K562 (cell line): ENCODE measurements around the gene PPA2. TPM values are rescaled to one million over a fixed set of nuclear protein-coding genes. Genes with fewer than 3 reads are reported as not detected.

Experiments
- C11orf30 ChIP-seq: fragments of 450-650 bp; IDR thresholded peaks from 2 replicates; pipeline ENCODE4 v1.6.1; 2016; ENCODE audit warnings: low read depth, mild to moderate bottlenecking
- CAMTA2 ChIP-seq: fragments of 250-450 bp; sonication (Bioruptor Pico); conservative IDR thresholded peaks from 2 replicates; pipeline ENCODE4 v1.5.1; 2022
- CBFA2T2 ChIP-seq: fragments of 450-650 bp; conservative IDR thresholded peaks from 2 replicates; pipeline ENCODE4 v1.6.1; 2017; ENCODE audit warnings: mild to moderate bottlenecking
- COPS2 ChIP-seq: fragments of 450-650 bp; conservative IDR thresholded peaks from 2 replicates; pipeline ENCODE4 v1.6.1; 2016; ENCODE audit warnings: mild to moderate bottlenecking, moderate library complexity
- DMBX1 ChIP-seq: fragments of 250-450 bp; sonication (Bioruptor Pico); IDR thresholded peaks from 2 replicates; pipeline ENCODE4 v1.8.0; 2022; ENCODE audit warnings: inconsistent platforms, mild to moderate bottlenecking, moderate library complexity, borderline replicate concordance
- ETV6 ChIP-seq, 3 experiments: fragments of 150-350 bp in 1 of 3; sonication (generic) in 1 of 3; formaldehyde crosslinking in 1 of 3; IDR thresholded peaks; 2 replicates each; pipeline versions ENCODE4 v1.6.1 to v1.8.0; 2014 to 2022; ENCODE audit warnings: borderline replicate concordance in 2 of 3, low read depth in 2 of 3, antibody characterized with exemption in 1 of 3, low read length in 1 of 3, mild to moderate bottlenecking in 1 of 3, missing genetic modification reagents in 1 of 3
- HMG20A ChIP-seq: fragments of 450-650 bp; formaldehyde crosslinking; conservative IDR thresholded peaks from 2 replicates; pipeline ENCODE4 v1.4.0; 2020; ENCODE audit warnings: mild to moderate bottlenecking, mixed read lengths
- HNRNPUL1 ChIP-seq: fragments of 200-400 bp; formaldehyde crosslinking; IDR thresholded peaks from 2 replicates; pipeline ENCODE4 v1.6.1; 2017; ENCODE audit warnings: low read length
- KAT2B ChIP-seq: IDR thresholded peaks from one replicate; pipeline ENCODE4 v1.6.1; 2012; ENCODE audit warnings: low read depth, mild to moderate bottlenecking, control low read depth, inconsistent platforms, low read length, moderate library complexity
- KDM2B ChIP-seq: fragments of 250-450 bp; sonication (Bioruptor Pico); IDR thresholded peaks from 2 replicates; pipeline ENCODE4 v1.8.0; 2021; ENCODE audit warnings: mild to moderate bottlenecking, moderate library complexity
- MAFK ChIP-seq: IDR thresholded peaks from 2 replicates; pipeline ENCODE4 v1.6.1; 2011; ENCODE audit warnings: low read length, improper control_type of control experiment
- MTA3 ChIP-seq: fragments of 450-650 bp; formaldehyde crosslinking; IDR thresholded peaks from 2 replicates; pipeline ENCODE4 v1.6.1; 2017; ENCODE audit warnings: mild to moderate bottlenecking, borderline replicate concordance
- NCOA6 ChIP-seq: fragments of 450-650 bp; IDR thresholded peaks from 2 replicates; pipeline ENCODE4 v1.6.1; 2017; ENCODE audit warnings: mild to moderate bottlenecking
- NFIC ChIP-seq: fragments of 450-650 bp; IDR thresholded peaks from 2 replicates; pipeline ENCODE4 v1.6.1; 2017; ENCODE audit warnings: mild to moderate bottlenecking, inconsistent platforms
- NR2C1 ChIP-seq, 2 experiments: fragments of 450-650 bp; IDR thresholded peaks; 2 replicates each; pipeline ENCODE4 v1.6.1; 2017; ENCODE audit warnings: mild to moderate bottlenecking in 2 of 2, antibody characterized with exemption in 1 of 2, inconsistent platforms in 1 of 2, missing compliant biosample characterization in 1 of 2, missing genetic modification characterization in 1 of 2
- NR2C2 ChIP-seq, 2 experiments: fragments of 200-800 bp in 1 of 2; sonication (Bioruptor generic) in 1 of 2; sonication (generic) in 1 of 2; formaldehyde crosslinking in 1 of 2; IDR thresholded peaks; 2 replicates each; pipeline versions ENCODE4 v1.6.1 to v1.8.0; 2016 to 2022; ENCODE audit warnings: mild to moderate bottlenecking in 1 of 2, missing compliant biosample characterization in 1 of 2, missing genetic modification characterization in 1 of 2, missing genetic modification reagents in 1 of 2
- NR2F6 ChIP-seq: fragments of 450-650 bp; formaldehyde crosslinking; IDR thresholded peaks from 2 replicates; pipeline ENCODE4 v1.4.0; 2020; ENCODE audit warnings: mild to moderate bottlenecking
- PHF8 ChIP-seq: fragments of 200-600 bp; sonication (generic); IDR thresholded peaks from 2 replicates; pipeline ENCODE4 v1.6.1; 2012; ENCODE audit warnings: mixed run types, mild to moderate bottlenecking, inconsistent platforms, low read length, moderate library complexity, borderline replicate concordance
- RNF2 ChIP-seq: sonication (generic); IDR thresholded peaks from 2 replicates; pipeline ENCODE4 v1.6.1; 2016
- SMARCA4 ChIP-seq: fragments of 450-650 bp; IDR thresholded peaks from 2 replicates; pipeline ENCODE4 v1.6.1; 2016
- SMARCA5 ChIP-seq: fragments of 450-650 bp; IDR thresholded peaks from 2 replicates; pipeline ENCODE4 v1.6.1; 2016
- TARDBP ChIP-seq: fragments of 450-650 bp; IDR thresholded peaks from 2 replicates; pipeline ENCODE4 v1.6.1; 2016
- TCF7 ChIP-seq: sonication (generic); IDR thresholded peaks from 2 replicates; pipeline ENCODE4 v1.6.1; 2016; ENCODE audit warnings: antibody characterized with exemption, borderline replicate concordance
- U2AF2 ChIP-seq: fragments of 200-400 bp; formaldehyde crosslinking; optimal IDR thresholded peaks from 2 replicates; pipeline ENCODE3; 2017; ENCODE audit warnings: low read depth, mild to moderate bottlenecking, low read length
- ZNF121 ChIP-seq: sonication (generic); formaldehyde crosslinking; conservative IDR thresholded peaks from 2 replicates; pipeline ENCODE4 v1.8.0; 2022; ENCODE audit warnings: missing genetic modification reagents
- ZNF764 ChIP-seq: fragments of 250-450 bp; sonication (Bioruptor Pico); IDR thresholded peaks from 2 replicates; pipeline ENCODE4 v1.4.0; 2020; ENCODE audit warnings: low read depth, mild to moderate bottlenecking, moderate library complexity
- ZZZ3 ChIP-seq: fragments of 450-650 bp; IDR thresholded peaks from 2 replicates; pipeline ENCODE4 v1.6.1; 2016; ENCODE audit warnings: antibody characterized with exemption, mild to moderate bottlenecking, moderate library complexity
- polyA plus RNA-seq, 8 experiments: library from polyadenylated mRNA; depleted of rRNA in 4 of 8; stranded (reverse) in 5 of 8; unstranded in 3 of 8; fragments of >200 nt; fragmentation: Nextera tagmentation in 2 of 8; fragmentation: Illumina TruSeq in 1 of 8; extraction: Ambion mirVana in 2 of 8; extraction: Trizol in 1 of 8; gene quantifications; 2 replicates each; pipeline versions ENCODE4 v1.2.1 to v1.2.3, GENCODE V29; 2011 to 2014; ENCODE audit warnings: inconsistent platforms in 1 of 8, missing spikeins in 1 of 8
- total RNA-seq, 7 experiments: library from RNA; depleted of rRNA in 6 of 7; stranded (reverse); fragments of >200 nt in 6 of 7; fragmentation: Illumina TruSeq in 2 of 7; extraction: Trizol in 2 of 7; gene quantifications; 2 replicates each; pipeline versions ENCODE4 v1.2.1 to v1.2.3, GENCODE V29; 2011 to 2021; ENCODE audit warnings: low replicate concordance in 1 of 7
- TF ChIP-seq, protein P1 (sequence below): fragments of 250-450 bp; sonication (Bioruptor Pico); IDR thresholded peaks from 2 replicates; pipeline ENCODE4 v1.8.0; 2022; ENCODE audit warnings: inconsistent platforms
- TF ChIP-seq, protein P2 (sequence below): IDR thresholded peaks from 3 replicates; pipeline ENCODE4 v1.6.1; 2011; ENCODE audit warnings: borderline replicate concordance, mild to moderate bottlenecking; ENCODE audit not compliant: insufficient read length, insufficient read depth

PPA2 gene
- total and polyA plus RNA-seq, 9 of the 15 experiments (the other 6 are each of a cell fraction or from before 2014, with no cell fraction given), result 48.3 to 190 (median 109) TPM

DNA sequence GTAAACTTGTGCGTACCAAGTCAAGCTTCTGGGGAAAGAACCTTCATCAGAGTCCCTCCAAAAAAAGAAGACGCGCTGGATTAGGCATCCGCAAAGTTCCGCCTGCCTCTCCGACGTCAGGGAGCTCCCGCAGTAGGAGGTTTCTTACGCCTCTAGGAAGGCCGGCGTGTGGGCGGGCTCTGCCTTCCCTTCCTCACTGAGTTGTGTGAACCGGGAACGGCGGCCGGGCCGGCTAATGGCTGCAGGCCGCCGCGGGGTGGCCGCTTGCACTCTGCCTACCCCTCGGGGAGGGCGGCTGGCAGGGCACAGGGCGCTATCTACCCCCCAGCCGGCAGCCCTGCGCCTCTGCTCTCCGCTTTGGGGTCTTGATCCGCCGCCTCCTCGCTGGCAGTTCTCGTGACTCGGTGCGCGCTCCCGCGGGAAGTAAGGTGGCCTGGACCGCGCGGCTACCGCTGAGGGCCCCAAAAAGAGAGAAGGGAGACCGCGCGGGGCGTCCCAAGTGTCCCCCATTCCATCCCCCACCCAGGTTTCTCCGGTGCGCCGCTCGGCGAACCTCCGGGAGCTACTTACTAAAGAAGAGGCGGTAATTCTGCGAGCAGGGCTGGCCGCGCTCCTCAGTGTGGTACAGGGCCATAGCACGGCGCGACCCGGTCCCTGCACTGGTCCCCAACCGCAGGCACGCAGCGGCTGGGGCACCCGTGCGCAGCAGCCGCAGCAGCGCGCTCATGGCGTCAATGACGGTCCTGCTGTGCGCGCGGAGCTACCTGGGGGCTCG is at the start of gene PPA2 (continued):
- peak; percentile 33; the same call in 1 of the 2 replicates for TF ChIP-seq NFIC
- no peak for TF ChIP-seq NR2F6 (CRISPR knock-in tag)
- TF ChIP-seq, protein P1, sequence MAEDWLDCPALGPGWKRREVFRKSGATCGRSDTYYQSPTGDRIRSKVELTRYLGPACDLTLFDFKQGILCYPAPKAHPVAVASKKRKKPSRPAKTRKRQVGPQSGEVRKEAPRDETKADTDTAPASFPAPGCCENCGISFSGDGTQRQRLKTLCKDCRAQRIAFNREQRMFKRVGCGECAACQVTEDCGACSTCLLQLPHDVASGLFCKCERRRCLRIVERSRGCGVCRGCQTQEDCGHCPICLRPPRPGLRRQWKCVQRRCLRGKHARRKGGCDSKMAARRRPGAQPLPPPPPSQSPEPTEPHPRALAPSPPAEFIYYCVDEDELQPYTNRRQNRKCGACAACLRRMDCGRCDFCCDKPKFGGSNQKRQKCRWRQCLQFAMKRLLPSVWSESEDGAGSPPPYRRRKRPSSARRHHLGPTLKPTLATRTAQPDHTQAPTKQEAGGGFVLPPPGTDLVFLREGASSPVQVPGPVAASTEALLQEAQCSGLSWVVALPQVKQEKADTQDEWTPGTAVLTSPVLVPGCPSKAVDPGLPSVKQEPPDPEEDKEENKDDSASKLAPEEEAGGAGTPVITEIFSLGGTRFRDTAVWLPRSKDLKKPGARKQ, result no peak
- TF ChIP-seq NR2C1 (IDR thresholded peaks at IDR 0.05), result no peak
- TF ChIP-seq NR2C1 (tag; IDR thresholded peaks at IDR 0.05), result no peak
- no peak for TF ChIP-seq ZZZ3
- TF ChIP-seq COPS2, result no peak
- no peak for TF ChIP-seq KAT2B
- TF ChIP-seq RNF2, result peak; percentile 37; the same call in 1 of the 2 replicates
- TF ChIP-seq C11orf30, result no peak
- peak; percentile 34; the same call in 1 of the 2 replicates for TF ChIP-seq TARDBP
- no peak for TF ChIP-seq TCF7
- TF ChIP-seq KDM2B, result peak; percentile 49; the same call in 1 of the 2 replicates
- no peak for TF ChIP-seq SMARCA4
- no peak for TF ChIP-seq MAFK
- no peak for TF ChIP-seq HMG20A
- TF ChIP-seq, protein P2, sequence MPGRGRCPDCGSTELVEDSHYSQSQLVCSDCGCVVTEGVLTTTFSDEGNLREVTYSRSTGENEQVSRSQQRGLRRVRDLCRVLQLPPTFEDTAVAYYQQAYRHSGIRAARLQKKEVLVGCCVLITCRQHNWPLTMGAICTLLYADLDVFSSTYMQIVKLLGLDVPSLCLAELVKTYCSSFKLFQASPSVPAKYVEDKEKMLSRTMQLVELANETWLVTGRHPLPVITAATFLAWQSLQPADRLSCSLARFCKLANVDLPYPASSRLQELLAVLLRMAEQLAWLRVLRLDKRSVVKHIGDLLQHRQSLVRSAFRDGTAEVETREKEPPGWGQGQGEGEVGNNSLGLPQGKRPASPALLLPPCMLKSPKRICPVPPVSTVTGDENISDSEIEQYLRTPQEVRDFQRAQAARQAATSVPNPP, result no peak
- TF ChIP-seq DMBX1, result no peak
- TF ChIP-seq SMARCA5, result no peak
- peak; percentile 81 for TF ChIP-seq PHF8
- TF ChIP-seq MTA3, result peak; percentile 70; the same call in 1 of the 2 replicates
- TF ChIP-seq ETV6 (IDR thresholded peaks at IDR 0.05; ENCODE audit: borderline replicate concordance in 1 of 2, low read depth in 2 of 2, low read length in 1 of 2), result no peak
- 0 out of 2 replicates have a peak, but pooled peaks have one; percentile 54 for TF ChIP-seq ETV6 (CRISPR knock-in tag; IDR thresholded peaks at IDR 0.05; ENCODE audit: borderline replicate concordance)
- no peak for TF ChIP-seq CBFA2T2
- TF ChIP-seq HNRNPUL1, result no peak
- TF ChIP-seq NR2C2 (CRISPR knock-in tag; IDR thresholded peaks at IDR 0.05), result peak; percentile 50; the same call in 1 of the 2 replicates
- peak; percentile 42; the same call in 1 of the 2 replicates for TF ChIP-seq NR2C2 (tag; IDR thresholded peaks at IDR 0.05)
- no peak for TF ChIP-seq U2AF2
- TF ChIP-seq CAMTA2, result no peak
- TF ChIP-seq ZNF764 (CRISPR knock-in tag), result no peak
- no peak for TF ChIP-seq ZNF121 (CRISPR knock-in tag)
- TF ChIP-seq NCOA6, result no peak
